Sigmoid colon (tissue), 7 donors: Measurements from ENCODE around the gene RSPH6A. TPM values are rescaled to one million over a fixed set of nuclear protein-coding genes. Genes with fewer than 3 reads are reported as not detected.

Experiments
- DNase-seq: peaks from one replicate; pipeline ENCODE4 v3.0.0-alpha.2; 2019
- H3K27ac ChIP-seq, 4 donors: fragments of 200-600 bp; sonication (generic); one replicate each; pipeline ENCODE4 v1.5.1; 2016 to 2019; ENCODE audit warnings: mild to moderate bottlenecking in 1 of 4
- H3K27me3 ChIP-seq, 3 donors: fragments of 200-600 bp; sonication (generic); one replicate each; pipeline ENCODE4 v1.5.1; 2019; ENCODE audit warnings: mild to moderate bottlenecking in 1 of 3
- H3K36me3 ChIP-seq, 4 donors: fragments of 200-600 bp; sonication (generic); one replicate each; pipeline ENCODE4 v1.5.1; 2016 to 2019
- H3K4me1 ChIP-seq, 4 donors: fragments of 200-600 bp; sonication (generic); one replicate each; pipeline ENCODE4 v1.5.1; 2017 to 2019
- H3K4me3 ChIP-seq, 4 donors: fragments of 200-600 bp; sonication (generic); one replicate each; pipeline ENCODE4 v1.5.1; 2017 to 2019; ENCODE audit warnings: mild to moderate bottlenecking in 2 of 4, moderate library complexity in 1 of 4
- H3K9me3 ChIP-seq, 4 donors: fragments of 200-600 bp in 3 of 4; sonication (generic) in 3 of 4; one replicate each; pipeline versions ENCODE4 v1.5.1 to v1.6.1; 2013 to 2019
- EP300 ChIP-seq, 4 donors: sonication (generic); formaldehyde crosslinking; IDR thresholded peaks; one replicate each; pipeline ENCODE4 v1.6.1; 2017; ENCODE audit warnings: antibody characterized with exemption in 4 of 4
- POLR2A ChIP-seq, 2 donors: fragments of 450-650 bp; IDR thresholded peaks; one replicate each; pipeline ENCODE4 v1.6.1; 2016; ENCODE audit warnings: antibody characterized with exemption in 2 of 2, mild to moderate bottlenecking in 2 of 2, moderate library complexity in 2 of 2
- POLR2AphosphoS5 ChIP-seq, 4 donors: sonication (generic); formaldehyde crosslinking; IDR thresholded peaks; one replicate each; pipeline ENCODE4 v1.6.1; 2017; ENCODE audit warnings: antibody characterized with exemption in 4 of 4
- WGBS, 2 donors: extraction: QIAGEN DNeasy Blood & Tissue Kit; methylation state at CpG; one replicate each; pipeline ENCODE4 v1.1.7; 2013; 5-methylcytosine and 5-hydroxymethylcytosine counted together
- intact Hi-C: fragments of 100-400 bp; cut with DNase I; formaldehyde crosslinking; loops from one replicate; pipeline ENCODE4 v1.15.1; 2023
- polyA plus RNA-seq, 3 donors: library from polyadenylated mRNA; stranded (reverse); fragments of 200-250 nt; gene quantifications; one replicate each; pipeline ENCODE4 v1.2.3, GENCODE V29; 2013
- total RNA-seq, 4 donors: library from RNA; depleted of rRNA; stranded (reverse); fragments of >200 nt; gene quantifications; one replicate each; pipeline ENCODE4 v1.1.0, GENCODE V29; 2016
- TF ChIP-seq, protein P1 (sequence below), 4 experiments: fragments of 450-650 bp in 3 of 4; fragments of 200-600 bp in 1 of 4; IDR thresholded peaks; one replicate each; pipeline ENCODE4 v1.5.1; 2016 to 2019; ENCODE audit warnings: antibody characterized with exemption in 4 of 4, mild to moderate bottlenecking in 3 of 4, moderate library complexity in 2 of 4
- donor health status: healthy with polysubstance abuse.
- donor health status: Bipolar disorder and iron deficiency.
- donor health status: healthy.

Gene RSPH6A
- total and polyA plus RNA-seq, 7 donors: 0.12 TPM; not detected in 6

- no peak overlapping the region for H3K4me3 ChIP-seq
- peaks cover 0 to 28% (median 17%) of the 10 kb centered on the region in 4 donors for H3K4me1 ChIP-seq
- WGBS, 2 donors: 85 to 93% methylated on average over 6 of the region's 6 CpGs
- intact Hi-C loops: loop anchor here (5.0 kb wide), 1 partner anchor 63 kb away; no protein-coding TSS in a partner anchor
- no peaks in the 10 kb centered on the region for H3K9me3 ChIP-seq
- TF ChIP-seq POLR2A (IDR thresholded peaks at IDR 0.05) (no peak), POLR2AphosphoS5 (IDR thresholded peaks at IDR 0.05) (no peak), EP300 (IDR thresholded peaks at IDR 0.05) (no peak)
- TF ChIP-seq, protein P1, sequence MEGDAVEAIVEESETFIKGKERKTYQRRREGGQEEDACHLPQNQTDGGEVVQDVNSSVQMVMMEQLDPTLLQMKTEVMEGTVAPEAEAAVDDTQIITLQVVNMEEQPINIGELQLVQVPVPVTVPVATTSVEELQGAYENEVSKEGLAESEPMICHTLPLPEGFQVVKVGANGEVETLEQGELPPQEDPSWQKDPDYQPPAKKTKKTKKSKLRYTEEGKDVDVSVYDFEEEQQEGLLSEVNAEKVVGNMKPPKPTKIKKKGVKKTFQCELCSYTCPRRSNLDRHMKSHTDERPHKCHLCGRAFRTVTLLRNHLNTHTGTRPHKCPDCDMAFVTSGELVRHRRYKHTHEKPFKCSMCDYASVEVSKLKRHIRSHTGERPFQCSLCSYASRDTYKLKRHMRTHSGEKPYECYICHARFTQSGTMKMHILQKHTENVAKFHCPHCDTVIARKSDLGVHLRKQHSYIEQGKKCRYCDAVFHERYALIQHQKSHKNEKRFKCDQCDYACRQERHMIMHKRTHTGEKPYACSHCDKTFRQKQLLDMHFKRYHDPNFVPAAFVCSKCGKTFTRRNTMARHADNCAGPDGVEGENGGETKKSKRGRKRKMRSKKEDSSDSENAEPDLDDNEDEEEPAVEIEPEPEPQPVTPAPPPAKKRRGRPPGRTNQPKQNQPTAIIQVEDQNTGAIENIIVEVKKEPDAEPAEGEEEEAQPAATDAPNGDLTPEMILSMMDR (IDR thresholded peaks at IDR 0.05): no peak
- H3K36me3 ChIP-seq: peaks cover 1 to 54% (median 16%) of the 10 kb centered on the region in 4 donors
- peaks cover 8 to 16% (median 8%) of the 10 kb centered on the region in 3 donors for H3K27me3 ChIP-seq
- no peak for DNase-seq
- H3K27ac ChIP-seq: no peak overlapping the region
These were observed 4.7 kb upstream of the RSPH6A start for GRCh38 chr19:45819769-45820168.

GRCh38 chr19:45817725-45818301, 2.7 kb upstream of the RSPH6A start:
- DNase-seq: no peak
- no peak overlapping the region for H3K4me3 ChIP-seq
- H3K36me3 ChIP-seq: peaks cover 0 to 34% (median 5%) of the 10 kb centered on the region in 4 donors
- peaks cover 0 to 23% (median 18%) of the 10 kb centered on the region in 4 donors for H3K4me1 ChIP-seq
- H3K27me3 ChIP-seq: peaks cover 8 to 35% (median 24%) of the 10 kb centered on the region in 3 donors
- WGBS, 2 donors: 80 to 86% methylated on average over 19 of the region's 19 CpGs
- H3K27ac ChIP-seq: no peak overlapping the region
- intact Hi-C loops: loop anchor here (5.0 kb wide), 1 partner anchor 64 kb away; no protein-coding TSS in a partner anchor
- H3K9me3 ChIP-seq: no peaks in the 10 kb centered on the region
- TF ChIP-seq EP300 (IDR thresholded peaks at IDR 0.05): no peak
- peak in 1 of 4 donors; percentile 5 for TF ChIP-seq POLR2AphosphoS5 (IDR thresholded peaks at IDR 0.05)

- Histone ChIP-seq H3K36me3 (peaks cover 0 to 28% (median 0%) of the 10 kb centered on the region in 4 donors), H3K27me3 (peaks cover 8 to 42% (median 24%) of the 10 kb centered on the region in 3 donors), H3K9me3 (no peaks in the 10 kb centered on the region), H3K4me1 (peaks cover 0 to 23% (median 18%) of the 10 kb centered on the region in 4 donors), H3K27ac (peak overlapping the region in 1 of 4 donors; percentile 16), H3K4me3 (no peak overlapping the region)
- DNase-seq: peak; percentile 96
- 14 to 21% methylated on average over 24 of the region's 24 CpGs for WGBS, 2 donors
- intact Hi-C loops: loop anchor here (5.0 kb wide), 1 partner anchor 65 kb away; no protein-coding TSS in a partner anchor
- TF ChIP-seq POLR2A (IDR thresholded peaks at IDR 0.05): no peak
- TF ChIP-seq, protein P1 (IDR thresholded peaks at IDR 0.05): peak; percentile 82 to 92 (median 86)
- no peak for TF ChIP-seq EP300 (IDR thresholded peaks at IDR 0.05)
- TF ChIP-seq POLR2AphosphoS5 (IDR thresholded peaks at IDR 0.05): peak in 2 of 4 donors; percentile 13 to 41
These were observed 2.1 kb upstream of the RSPH6A start for GRCh38 chr19:45817010-45817724.

GRCh38 chr19:45816236-45817009, 1.3 kb upstream of the RSPH6A start:
- TF ChIP-seq, protein P1 (IDR thresholded peaks at IDR 0.05): no peak
- TF ChIP-seq EP300 (IDR thresholded peaks at IDR 0.05) (no peak), POLR2A (IDR thresholded peaks at IDR 0.05) (no peak)
- H3K4me3 ChIP-seq: peak overlapping the region in 2 of 4 donors; percentile 38 to 45
- WGBS, 2 donors: 79 to 83% methylated on average over 18 of the region's 18 CpGs
- no peaks in the 10 kb centered on the region for H3K9me3 ChIP-seq
- peak overlapping the region in 1 of 4 donors; percentile 16 for H3K27ac ChIP-seq
- H3K4me1 ChIP-seq: peaks cover 0 to 23% (median 18%) of the 10 kb centered on the region in 4 donors
- peaks cover 0 to 23% (median 0%) of the 10 kb centered on the region in 4 donors for H3K36me3 ChIP-seq
- peaks cover 8 to 43% (median 24%) of the 10 kb centered on the region in 3 donors for H3K27me3 ChIP-seq
- intact Hi-C loops: loop anchor here (5.0 kb wide), 1 partner anchor 66 kb away; no protein-coding TSS in a partner anchor
- DNase-seq: no peak
